GM19455 (cell line): Measurements from ENCODE around the gene GABRR3.
"Not testable (repeated sequence)": the region's sequence is repeated elsewhere in the genome, so short reads cannot be mapped to it uniquely, and the experiment has no call there.

Experiments
- ATAC-seq: cut with Tn5 transposase; IDR thresholded peaks from one replicate; pipeline ENCODE4 v1.9.1; 2021; ENCODE audit not compliant: unreplicated experiment

GABRR3 gene

GRCh38 chr3:98022978-98023820 is 11.9 kb downstream of the GABRR3 start:
- peak; percentile 85 for ATAC-seq

GRCh38 chr3:98021830-98022560 is 13.1 kb downstream of the GABRR3 start:
- no peak for ATAC-seq

- no peak for ATAC-seq
Observed at GRCh38 chr3:98020412-98020811, 14.7 kb downstream of the GABRR3 start.

GRCh38 chr3:98018301-98018700 is 16.8 kb downstream of the GABRR3 start:
- ATAC-seq, result no peak

GRCh38 chr3:98014268-98014585 is 20.9 kb downstream of the GABRR3 start:
- no peak for ATAC-seq

- ATAC-seq, result no peak
Observed at GRCh38 chr3:98013411-98014267, 21.5 kb downstream of the GABRR3 start.

- no peak for ATAC-seq
Observed at GRCh38 chr3:98012979-98013378, 22.1 kb downstream of the GABRR3 start.

- ATAC-seq, result not testable (repeated sequence)
Observed at GRCh38 chr3:98010883-98011449, 24.1 kb downstream of the GABRR3 start.

GRCh38 chr3:98010194-98010882 is 24.8 kb downstream of the GABRR3 start:
- ATAC-seq, result no peak

- peak; percentile 76 for ATAC-seq
Observed at GRCh38 chr3:98008855-98009254, 26.3 kb downstream of the GABRR3 start.

GRCh38 chr3:98005438-98005837 is 29.7 kb downstream of the GABRR3 start:
- no peak for ATAC-seq

GRCh38 chr3:98004721-98005120 is 30.4 kb downstream of the GABRR3 start:
- no peak for ATAC-seq

GRCh38 chr3:98003306-98003969 is 31.7 kb downstream of the GABRR3 start:
- no peak for ATAC-seq

GRCh38 chr3:98002717-98003116 is 32.4 kb downstream of the GABRR3 start:
- ATAC-seq, result no peak

- ATAC-seq, result no peak
Observed at GRCh38 chr3:97999994-98000393, 35.1 kb downstream of the GABRR3 start.

GRCh38 chr3:97999103-97999502 is 36.0 kb downstream of the GABRR3 start:
- ATAC-seq, result no peak

- ATAC-seq, result no peak
Observed at GRCh38 chr3:97996988-97997387, 38.1 kb downstream of the GABRR3 start.

- no peak for ATAC-seq
Observed at GRCh38 chr3:97994328-97994945, 40.7 kb downstream of the GABRR3 start.

GRCh38 chr3:97993526-97993925 is 41.6 kb downstream of the GABRR3 start:
- ATAC-seq, result no peak
